GM23338 (cell line): ENCODE measurements around the gene PCDHB8.
A peak's percentile ranks its signal among the peaks of the same experiment; 100 is the strongest.

Experiments
- CTCF ChIP-seq, 2 experiments: fragments of 200-600 bp in 1 of 2; sonication (generic) in 1 of 2; conservative IDR thresholded peaks; 2 replicates each; pipeline versions ENCODE4 v1.5.1 to v1.6.1; 2016 to 2017; ENCODE audit warnings: antibody characterized with exemption in 2 of 2, low read depth in 2 of 2, mild to moderate bottlenecking in 2 of 2, moderate library complexity in 1 of 2
- ETS1 ChIP-seq: IDR thresholded peaks from 2 replicates; pipeline ENCODE4 v1.6.1; 2016; ENCODE audit warnings: antibody characterized with exemption
- EZH2 ChIP-seq: fragments of 200-600 bp; sonication (generic); IDR thresholded peaks from one replicate; pipeline ENCODE4 v1.8.0; 2017; ENCODE audit warnings: antibody characterized with exemption, mild to moderate bottlenecking, low read depth; ENCODE audit not compliant: unreplicated experiment
- JUNB ChIP-seq: IDR thresholded peaks from one replicate; pipeline ENCODE4 v1.6.1; 2016; ENCODE audit warnings: antibody characterized with exemption; ENCODE audit not compliant: unreplicated experiment
- POLR2AphosphoS5 ChIP-seq: IDR thresholded peaks from 2 replicates; pipeline ENCODE4 v1.6.1; 2016; ENCODE audit warnings: antibody characterized with exemption, low read depth
- ZNF331 ChIP-seq: fragments of 250-450 bp; sonication (Bioruptor Pico); IDR thresholded peaks from 2 replicates; pipeline ENCODE4 v1.5.0; 2020; ENCODE audit warnings: low read depth, mild to moderate bottlenecking, moderate library complexity
- TF ChIP-seq, protein P1 (sequence below): IDR thresholded peaks from one replicate; pipeline ENCODE4 v1.6.1; 2018; ENCODE audit warnings: antibody characterized with exemption; ENCODE audit not compliant: unreplicated experiment
- TF ChIP-seq, protein P2 (sequence below): fragments of 250-450 bp; sonication (Bioruptor Pico); IDR thresholded peaks from 2 replicates; pipeline ENCODE4 v1.5.0; 2020; ENCODE audit warnings: mild to moderate bottlenecking, moderate library complexity

DNA sequence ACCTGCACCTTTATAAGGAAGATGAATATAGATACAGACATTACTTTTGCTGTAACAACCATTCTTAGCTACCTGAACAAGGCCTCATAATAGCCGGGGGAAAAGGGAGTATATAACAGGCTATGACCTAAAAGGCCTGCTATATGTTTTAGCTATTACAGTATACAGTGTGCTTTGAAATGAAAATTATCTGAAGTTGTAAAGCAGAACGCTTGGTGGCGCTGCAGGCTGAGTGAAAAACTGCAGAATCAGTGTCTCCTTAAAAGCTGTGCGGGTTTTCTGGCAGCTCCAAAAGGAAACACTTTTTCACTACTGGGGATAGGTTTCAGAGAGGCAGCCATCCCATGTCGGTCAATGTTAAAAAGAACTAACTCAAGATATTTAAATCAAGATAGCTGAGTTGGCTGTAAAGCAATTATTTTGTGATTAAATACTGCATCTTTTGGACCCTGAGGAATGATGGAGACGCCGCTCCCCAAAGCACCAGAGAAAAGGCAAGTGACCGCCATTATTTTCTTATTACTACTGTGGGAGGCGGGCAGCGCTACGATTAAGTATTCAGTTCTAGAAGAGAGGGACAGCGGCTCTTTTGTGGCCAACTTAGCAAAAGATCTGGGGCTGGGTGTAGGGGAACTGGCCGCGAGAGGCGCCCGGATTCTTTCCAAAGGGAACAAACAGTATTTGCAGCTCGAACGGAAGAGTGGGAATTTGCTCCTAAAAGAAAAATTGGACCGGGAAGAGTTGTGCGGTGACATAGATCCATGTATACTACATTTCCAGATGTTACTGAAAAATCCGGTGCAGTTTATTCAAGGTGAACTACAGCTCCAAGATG, 21.8 kb upstream of the PCDHB8 start:
- TF ChIP-seq CTCF (conservative IDR thresholded peaks at IDR 0.05; ENCODE audit: low read depth in 2 of 2): peak; percentile 81 to 91
- no peak for TF ChIP-seq EZH2
- no peak for TF ChIP-seq ZNF331 (CRISPR knock-in tag)
- no peak for TF ChIP-seq ETS1
- no peak for TF ChIP-seq JUNB
- TF ChIP-seq POLR2AphosphoS5: no peak
- TF ChIP-seq, protein P1, sequence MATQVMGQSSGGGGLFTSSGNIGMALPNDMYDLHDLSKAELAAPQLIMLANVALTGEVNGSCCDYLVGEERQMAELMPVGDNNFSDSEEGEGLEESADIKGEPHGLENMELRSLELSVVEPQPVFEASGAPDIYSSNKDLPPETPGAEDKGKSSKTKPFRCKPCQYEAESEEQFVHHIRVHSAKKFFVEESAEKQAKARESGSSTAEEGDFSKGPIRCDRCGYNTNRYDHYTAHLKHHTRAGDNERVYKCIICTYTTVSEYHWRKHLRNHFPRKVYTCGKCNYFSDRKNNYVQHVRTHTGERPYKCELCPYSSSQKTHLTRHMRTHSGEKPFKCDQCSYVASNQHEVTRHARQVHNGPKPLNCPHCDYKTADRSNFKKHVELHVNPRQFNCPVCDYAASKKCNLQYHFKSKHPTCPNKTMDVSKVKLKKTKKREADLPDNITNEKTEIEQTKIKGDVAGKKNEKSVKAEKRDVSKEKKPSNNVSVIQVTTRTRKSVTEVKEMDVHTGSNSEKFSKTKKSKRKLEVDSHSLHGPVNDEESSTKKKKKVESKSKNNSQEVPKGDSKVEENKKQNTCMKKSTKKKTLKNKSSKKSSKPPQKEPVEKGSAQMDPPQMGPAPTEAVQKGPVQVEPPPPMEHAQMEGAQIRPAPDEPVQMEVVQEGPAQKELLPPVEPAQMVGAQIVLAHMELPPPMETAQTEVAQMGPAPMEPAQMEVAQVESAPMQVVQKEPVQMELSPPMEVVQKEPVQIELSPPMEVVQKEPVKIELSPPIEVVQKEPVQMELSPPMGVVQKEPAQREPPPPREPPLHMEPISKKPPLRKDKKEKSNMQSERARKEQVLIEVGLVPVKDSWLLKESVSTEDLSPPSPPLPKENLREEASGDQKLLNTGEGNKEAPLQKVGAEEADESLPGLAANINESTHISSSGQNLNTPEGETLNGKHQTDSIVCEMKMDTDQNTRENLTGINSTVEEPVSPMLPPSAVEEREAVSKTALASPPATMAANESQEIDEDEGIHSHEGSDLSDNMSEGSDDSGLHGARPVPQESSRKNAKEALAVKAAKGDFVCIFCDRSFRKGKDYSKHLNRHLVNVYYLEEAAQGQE: no peak
- TF ChIP-seq, protein P2, sequence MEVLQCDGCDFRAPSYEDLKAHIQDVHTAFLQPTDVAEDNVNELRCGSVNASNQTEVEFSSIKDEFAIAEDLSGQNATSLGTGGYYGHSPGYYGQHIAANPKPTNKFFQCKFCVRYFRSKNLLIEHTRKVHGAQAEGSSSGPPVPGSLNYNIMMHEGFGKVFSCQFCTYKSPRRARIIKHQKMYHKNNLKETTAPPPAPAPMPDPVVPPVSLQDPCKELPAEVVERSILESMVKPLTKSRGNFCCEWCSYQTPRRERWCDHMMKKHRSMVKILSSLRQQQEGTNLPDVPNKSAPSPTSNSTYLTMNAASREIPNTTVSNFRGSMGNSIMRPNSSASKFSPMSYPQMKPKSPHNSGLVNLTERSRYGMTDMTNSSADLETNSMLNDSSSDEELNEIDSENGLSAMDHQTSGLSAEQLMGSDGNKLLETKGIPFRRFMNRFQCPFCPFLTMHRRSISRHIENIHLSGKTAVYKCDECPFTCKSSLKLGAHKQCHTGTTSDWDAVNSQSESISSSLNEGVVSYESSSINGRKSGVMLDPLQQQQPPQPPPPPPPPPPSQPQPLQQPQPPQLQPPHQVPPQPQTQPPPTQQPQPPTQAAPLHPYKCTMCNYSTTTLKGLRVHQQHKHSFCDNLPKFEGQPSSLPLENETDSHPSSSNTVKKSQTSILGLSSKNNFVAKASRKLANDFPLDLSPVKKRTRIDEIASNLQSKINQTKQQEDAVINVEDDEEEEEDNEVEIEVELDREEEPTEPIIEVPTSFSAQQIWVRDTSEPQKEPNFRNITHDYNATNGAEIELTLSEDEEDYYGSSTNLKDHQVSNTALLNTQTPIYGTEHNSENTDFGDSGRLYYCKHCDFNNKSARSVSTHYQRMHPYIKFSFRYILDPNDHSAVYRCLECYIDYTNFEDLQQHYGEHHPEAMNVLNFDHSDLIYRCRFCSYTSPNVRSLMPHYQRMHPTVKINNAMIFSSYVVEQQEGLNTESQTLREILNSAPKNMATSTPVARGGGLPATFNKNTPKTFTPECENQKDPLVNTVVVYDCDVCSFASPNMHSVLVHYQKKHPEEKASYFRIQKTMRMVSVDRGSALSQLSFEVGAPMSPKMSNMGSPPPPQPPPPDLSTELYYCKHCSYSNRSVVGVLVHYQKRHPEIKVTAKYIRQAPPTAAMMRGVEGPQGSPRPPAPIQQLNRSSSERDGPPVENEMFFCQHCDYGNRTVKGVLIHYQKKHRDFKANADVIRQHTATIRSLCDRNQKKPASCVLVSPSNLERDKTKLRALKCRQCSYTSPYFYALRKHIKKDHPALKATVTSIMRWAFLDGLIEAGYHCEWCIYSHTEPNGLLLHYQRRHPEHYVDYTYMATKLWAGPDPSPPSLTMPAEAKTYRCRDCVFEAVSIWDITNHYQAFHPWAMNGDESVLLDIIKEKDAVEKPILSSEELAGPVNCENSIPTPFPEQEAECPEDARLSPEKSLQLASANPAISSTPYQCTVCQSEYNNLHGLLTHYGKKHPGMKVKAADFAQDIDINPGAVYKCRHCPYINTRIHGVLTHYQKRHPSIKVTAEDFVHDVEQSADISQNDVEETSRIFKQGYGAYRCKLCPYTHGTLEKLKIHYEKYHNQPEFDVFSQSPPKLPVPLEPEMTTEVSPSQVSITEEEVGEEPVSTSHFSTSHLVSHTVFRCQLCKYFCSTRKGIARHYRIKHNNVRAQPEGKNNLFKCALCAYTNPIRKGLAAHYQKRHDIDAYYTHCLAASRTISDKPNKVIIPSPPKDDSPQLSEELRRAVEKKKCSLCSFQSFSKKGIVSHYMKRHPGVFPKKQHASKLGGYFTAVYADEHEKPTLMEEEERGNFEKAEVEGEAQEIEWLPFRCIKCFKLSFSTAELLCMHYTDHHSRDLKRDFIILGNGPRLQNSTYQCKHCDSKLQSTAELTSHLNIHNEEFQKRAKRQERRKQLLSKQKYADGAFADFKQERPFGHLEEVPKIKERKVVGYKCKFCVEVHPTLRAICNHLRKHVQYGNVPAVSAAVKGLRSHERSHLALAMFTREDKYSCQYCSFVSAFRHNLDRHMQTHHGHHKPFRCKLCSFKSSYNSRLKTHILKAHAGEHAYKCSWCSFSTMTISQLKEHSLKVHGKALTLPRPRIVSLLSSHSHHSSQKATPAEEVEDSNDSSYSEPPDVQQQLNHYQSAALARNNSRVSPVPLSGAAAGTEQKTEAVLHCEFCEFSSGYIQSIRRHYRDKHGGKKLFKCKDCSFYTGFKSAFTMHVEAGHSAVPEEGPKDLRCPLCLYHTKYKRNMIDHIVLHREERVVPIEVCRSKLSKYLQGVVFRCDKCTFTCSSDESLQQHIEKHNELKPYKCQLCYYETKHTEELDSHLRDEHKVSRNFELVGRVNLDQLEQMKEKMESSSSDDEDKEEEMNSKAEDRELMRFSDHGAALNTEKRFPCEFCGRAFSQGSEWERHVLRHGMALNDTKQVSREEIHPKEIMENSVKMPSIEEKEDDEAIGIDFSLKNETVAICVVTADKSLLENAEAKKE: no peak
